GM13976 (cell line): ENCODE measurements around the gene ITGB3BP.

Source experiments
- DNase-seq: peaks from one replicate; pipeline ENCODE4 v3.0.0; 2012; ENCODE audit warnings: low spot score
- in situ Hi-C: fragments of 300-500 bp; cut with MboI; formaldehyde crosslinking; loops from one replicate; pipeline ENCODE4 v1.12.0; 2022; ENCODE audit warnings: low sequenced_read_pairs, mixed read lengths, inconsistent platforms; ENCODE audit not compliant: unreplicated experiment
- TF ChIP-seq, protein P1 (sequence below): IDR thresholded peaks from 2 replicates; pipeline ENCODE4 v1.5.1; 2012; ENCODE audit warnings: borderline replicate concordance, mild to moderate bottlenecking; ENCODE audit not compliant: insufficient read depth; ENCODE audit errors: extremely low read depth, missing control alignments, control extremely low read depth

ITGB3BP gene

DNA sequence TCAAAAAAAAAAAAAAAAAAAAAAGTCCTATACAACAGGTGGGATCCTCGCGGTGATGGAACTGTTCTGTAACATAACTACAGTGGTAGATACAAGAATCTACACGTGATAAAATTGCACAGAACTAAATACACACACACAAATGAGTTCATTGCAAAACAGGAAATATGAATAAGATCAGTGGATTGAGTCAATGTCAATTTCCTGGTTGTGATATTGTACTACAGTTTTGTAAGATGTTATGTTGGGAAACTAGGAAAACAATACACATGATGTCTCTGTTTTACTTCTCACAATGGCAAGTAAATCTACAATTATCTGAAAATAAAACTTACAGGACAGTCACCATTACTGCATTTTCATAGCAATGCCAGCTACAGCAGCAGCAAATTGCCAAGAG, 59.8 kb downstream of the ITGB3BP start:
- DNase-seq = no peak
- TF ChIP-seq, protein P1, sequence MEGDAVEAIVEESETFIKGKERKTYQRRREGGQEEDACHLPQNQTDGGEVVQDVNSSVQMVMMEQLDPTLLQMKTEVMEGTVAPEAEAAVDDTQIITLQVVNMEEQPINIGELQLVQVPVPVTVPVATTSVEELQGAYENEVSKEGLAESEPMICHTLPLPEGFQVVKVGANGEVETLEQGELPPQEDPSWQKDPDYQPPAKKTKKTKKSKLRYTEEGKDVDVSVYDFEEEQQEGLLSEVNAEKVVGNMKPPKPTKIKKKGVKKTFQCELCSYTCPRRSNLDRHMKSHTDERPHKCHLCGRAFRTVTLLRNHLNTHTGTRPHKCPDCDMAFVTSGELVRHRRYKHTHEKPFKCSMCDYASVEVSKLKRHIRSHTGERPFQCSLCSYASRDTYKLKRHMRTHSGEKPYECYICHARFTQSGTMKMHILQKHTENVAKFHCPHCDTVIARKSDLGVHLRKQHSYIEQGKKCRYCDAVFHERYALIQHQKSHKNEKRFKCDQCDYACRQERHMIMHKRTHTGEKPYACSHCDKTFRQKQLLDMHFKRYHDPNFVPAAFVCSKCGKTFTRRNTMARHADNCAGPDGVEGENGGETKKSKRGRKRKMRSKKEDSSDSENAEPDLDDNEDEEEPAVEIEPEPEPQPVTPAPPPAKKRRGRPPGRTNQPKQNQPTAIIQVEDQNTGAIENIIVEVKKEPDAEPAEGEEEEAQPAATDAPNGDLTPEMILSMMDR = no peak
- in situ Hi-C loops = no loop called here

DNA sequence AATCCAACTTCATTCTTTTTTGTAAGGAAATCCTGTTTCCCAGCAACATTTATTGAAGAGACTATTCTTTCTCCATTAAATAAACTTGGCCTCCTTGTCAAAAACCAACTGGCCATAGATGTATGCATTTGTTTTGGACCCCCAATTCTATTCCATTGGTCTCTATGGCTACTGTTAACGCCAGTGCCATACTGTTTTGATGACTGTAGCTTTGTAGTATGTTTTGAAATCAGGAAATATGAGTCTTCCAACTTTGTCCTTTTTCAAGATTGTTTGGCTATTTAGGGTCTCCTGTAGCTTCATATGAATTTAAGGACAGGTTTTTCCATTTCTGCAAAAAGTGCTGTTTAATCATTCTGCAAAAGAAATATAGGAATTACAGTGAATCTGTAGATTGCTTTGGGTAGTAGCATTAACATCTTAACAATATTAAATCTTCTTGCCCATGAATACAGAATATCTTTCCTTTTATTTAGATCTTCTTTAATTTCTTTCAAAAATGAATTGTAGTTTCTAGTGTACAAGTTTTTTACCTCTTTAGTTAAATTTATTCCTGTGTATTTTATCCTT, 61.3 kb downstream of the ITGB3BP start:
- TF ChIP-seq, protein P1 = no peak
- in situ Hi-C loops = no loop called here
- DNase-seq = no peak

- no peak for DNase-seq
- TF ChIP-seq, protein P1 = no peak
- in situ Hi-C loops = no loop called here
These were observed 64.3 kb downstream of the ITGB3BP start for GRCh38 chr1:63458750-63459149.

- TF ChIP-seq, protein P1 = peak; percentile 3
- in situ Hi-C loops = no loop called here
- no peak for DNase-seq
These were observed 68.8 kb downstream of the ITGB3BP start for GRCh38 chr1:63454269-63454668.

GRCh38 chr1:63453232-63453631, 69.8 kb downstream of the ITGB3BP start:
- TF ChIP-seq, protein P1 = no peak
- no peak for DNase-seq
- in situ Hi-C loops = no loop called here

GRCh38 chr1:63450416-63450815, 72.6 kb downstream of the ITGB3BP start:
- TF ChIP-seq, protein P1 = no peak
- in situ Hi-C loops = no loop called here

More at GRCh38 chr1:63450416-63450815, 72.6 kb downstream of the ITGB3BP start:
- no peak for DNase-seq
